ENCODE measurements around the gene ERGIC2. TPM values are rescaled to one million over a fixed set of nuclear protein-coding genes. Genes with fewer than 3 reads are reported as not detected.
A peak's percentile ranks its signal among the peaks of the same experiment; 100 is the strongest.

The ERGIC2 gene
- polyA plus RNA-seq, 3 donors = 5.9 to 59.0 (median 52.7) TPM

- H2AFZ ChIP-seq (ENCODE audit: insufficient read depth, low read depth, low read length, poor library complexity, severe bottlenecking) = no peak overlapping the region
- no peaks in the 10 kb centered on the region for H3K4me1 ChIP-seq (ENCODE audit: control insufficient read depth in 1 of 2, insufficient read depth in 2 of 2, low read length in 2 of 2)
- peaks cover 0 to 5% of the 10 kb centered on the region in 2 donors for H3K27me3 ChIP-seq (ENCODE audit: control insufficient read depth in 2 of 2, insufficient read depth in 2 of 2, low read length in 2 of 2)
- no peaks in the 10 kb centered on the region for H3K9me3 ChIP-seq (replicated peaks in 1 of 2; ENCODE audit: control insufficient read depth in 1 of 2, insufficient read depth in 1 of 2, low read length in 2 of 2)
- no peaks in the 10 kb centered on the region for H3K4me1 Mint-ChIP-seq
- no peaks in the 10 kb centered on the region for H4K20me1 ChIP-seq (ENCODE audit: insufficient read depth, low read length)
- H3K27ac Mint-ChIP-seq = no peak overlapping the region
- no peaks in the 10 kb centered on the region for H3K36me3 ChIP-seq (replicated peaks in 1 of 2; ENCODE audit: control insufficient read depth in 1 of 2, insufficient read depth in 2 of 2, low read length in 2 of 2)
- H3K9ac ChIP-seq (ENCODE audit: insufficient read depth, low read length, poor library complexity, severe bottlenecking) = no peak overlapping the region
- no peak for DNase-seq
- H3K36me3 Mint-ChIP-seq = no peaks in the 10 kb centered on the region
- no peak overlapping the region for H3K27ac ChIP-seq (ENCODE audit: low read depth in 1 of 2, low read length in 2 of 2)
- no peaks in the 10 kb centered on the region for H3K79me2 ChIP-seq (ENCODE audit: insufficient read depth, low read length)
- TF ChIP-seq, protein P1, sequence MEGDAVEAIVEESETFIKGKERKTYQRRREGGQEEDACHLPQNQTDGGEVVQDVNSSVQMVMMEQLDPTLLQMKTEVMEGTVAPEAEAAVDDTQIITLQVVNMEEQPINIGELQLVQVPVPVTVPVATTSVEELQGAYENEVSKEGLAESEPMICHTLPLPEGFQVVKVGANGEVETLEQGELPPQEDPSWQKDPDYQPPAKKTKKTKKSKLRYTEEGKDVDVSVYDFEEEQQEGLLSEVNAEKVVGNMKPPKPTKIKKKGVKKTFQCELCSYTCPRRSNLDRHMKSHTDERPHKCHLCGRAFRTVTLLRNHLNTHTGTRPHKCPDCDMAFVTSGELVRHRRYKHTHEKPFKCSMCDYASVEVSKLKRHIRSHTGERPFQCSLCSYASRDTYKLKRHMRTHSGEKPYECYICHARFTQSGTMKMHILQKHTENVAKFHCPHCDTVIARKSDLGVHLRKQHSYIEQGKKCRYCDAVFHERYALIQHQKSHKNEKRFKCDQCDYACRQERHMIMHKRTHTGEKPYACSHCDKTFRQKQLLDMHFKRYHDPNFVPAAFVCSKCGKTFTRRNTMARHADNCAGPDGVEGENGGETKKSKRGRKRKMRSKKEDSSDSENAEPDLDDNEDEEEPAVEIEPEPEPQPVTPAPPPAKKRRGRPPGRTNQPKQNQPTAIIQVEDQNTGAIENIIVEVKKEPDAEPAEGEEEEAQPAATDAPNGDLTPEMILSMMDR (IDR thresholded peaks at IDR 0.05) = no peak
- no peak overlapping the region for H3K4me3 ChIP-seq (replicated peaks in 1 of 3; ENCODE audit: low read depth in 2 of 3, low read length in 3 of 3)
- H3K27me3 Mint-ChIP-seq (ENCODE audit: low read depth in 3 of 3) = peaks cover 7 to 13% (median 8%) of the 10 kb centered on the region in 3 donors
- intact Hi-C loops (cut with micrococcal nuclease) = no loop called here
- H3K4me2 ChIP-seq (replicated peaks; ENCODE audit: extremely low read depth, low read length, poor library complexity, severe bottlenecking) = no peak overlapping the region
- peaks cover 0 to 6% (median 0%) of the 10 kb centered on the region in 7 donors for H3K9me3 Mint-ChIP-seq
- H3K4me3 Mint-ChIP-seq = peak overlapping the region in 1 of 2 donors; percentile 32
Observed at GRCh38 chr12:29402437-29402836, 21.5 kb upstream of the ERGIC2 start.

- no peaks in the 10 kb centered on the region for H3K9me3 Mint-ChIP-seq
- no peak for DNase-seq
- H3K4me3 Mint-ChIP-seq = no peak overlapping the region
- Histone ChIP-seq H4K20me1 (ENCODE audit: insufficient read depth, low read length) (no peaks in the 10 kb centered on the region), H3K9ac (ENCODE audit: insufficient read depth, low read length, poor library complexity, severe bottlenecking) (no peak overlapping the region), H3K4me1 (ENCODE audit: control insufficient read depth in 1 of 2, insufficient read depth in 2 of 2, low read length in 2 of 2) (no peaks in the 10 kb centered on the region), H3K4me3 (replicated peaks in 1 of 3; ENCODE audit: low read depth in 2 of 3, low read length in 3 of 3) (no peak overlapping the region), H2AFZ (ENCODE audit: insufficient read depth, low read depth, low read length, poor library complexity, severe bottlenecking) (no peak overlapping the region), H3K79me2 (ENCODE audit: insufficient read depth, low read length) (no peaks in the 10 kb centered on the region), H3K4me2 (replicated peaks; ENCODE audit: extremely low read depth, low read length, poor library complexity, severe bottlenecking) (no peak overlapping the region), H3K36me3 (replicated peaks in 1 of 2; ENCODE audit: control insufficient read depth in 1 of 2, insufficient read depth in 2 of 2, low read length in 2 of 2) (no peaks in the 10 kb centered on the region), H3K27me3 (ENCODE audit: control insufficient read depth in 2 of 2, insufficient read depth in 2 of 2, low read length in 2 of 2) (peaks cover 0 to 5% of the 10 kb centered on the region in 2 donors), H3K27ac (ENCODE audit: low read depth in 1 of 2, low read length in 2 of 2) (no peak overlapping the region), H3K9me3 (replicated peaks in 1 of 2; ENCODE audit: control insufficient read depth in 1 of 2, insufficient read depth in 1 of 2, low read length in 2 of 2) (no peaks in the 10 kb centered on the region)
- H3K27me3 Mint-ChIP-seq (ENCODE audit: low read depth in 3 of 3) = peaks cover 3 to 13% (median 3%) of the 10 kb centered on the region in 3 donors
- H3K4me1 Mint-ChIP-seq = no peaks in the 10 kb centered on the region
- no peak overlapping the region for H3K27ac Mint-ChIP-seq
- no CpG with 5 or more reads among the region's 1 CpG for WGBS (ENCODE audit: insufficient coverage)
- TF ChIP-seq, protein P1 (IDR thresholded peaks at IDR 0.05) = no peak
- no peaks in the 10 kb centered on the region for H3K36me3 Mint-ChIP-seq
- intact Hi-C loops (cut with micrococcal nuclease) = no loop called here
Observed at GRCh38 chr12:29398495-29398894, 17.5 kb upstream of the ERGIC2 start.

Measured in CD14-positive monocyte (primary cell).